KBM-7 (cell line): Measurements from ENCODE around the gene SNCG.
"Not testable (repeated sequence)": the region's sequence is repeated elsewhere in the genome, so short reads cannot be mapped to it uniquely, and the experiment has no call there.

Source experiments
- DNase-seq: peaks from one replicate; pipeline ENCODE4 v3.0.0-alpha.2; 2015
- in situ Hi-C: fragments of 300-500 bp; cut with MboI; formaldehyde crosslinking; loops from 2 replicates; pipeline ENCODE4 v1.14.3; 2020; ENCODE audit warnings: low sequenced_read_pairs, low pct_unique_long_range_greater_than_20kb, mixed read lengths

SNCG gene

GRCh38 chr10:86958116-86958900, at the start of gene SNCG:
TSS of gene SNCG (plus strand) at chr10:86958599. CDS start at chr10:86958698, 99 bp downstream.
- in situ Hi-C loops = no loop called here
- DNase-seq = no peak

GRCh38 chr10:86914734-86915133, 43.7 kb upstream of the SNCG start:
- in situ Hi-C loops = no loop called here

GRCh38 chr10:86918022-86918471, 40.4 kb upstream of the SNCG start:
- in situ Hi-C loops = no loop called here
- no peak for DNase-seq

More at GRCh38 chr10:86914734-86915133, 43.7 kb upstream of the SNCG start:
- DNase-seq = no peak

- no peak for DNase-seq
- in situ Hi-C loops = no loop called here
Measured at GRCh38 chr10:86922553-86922961, 35.8 kb upstream of the SNCG start.

- no peak for DNase-seq
- in situ Hi-C loops = no loop called here
Measured at GRCh38 chr10:86929468-86930380, 28.7 kb upstream of the SNCG start.

GRCh38 chr10:86931872-86932271, 26.5 kb upstream of the SNCG start:
- DNase-seq = no peak
- in situ Hi-C loops = no loop called here

- in situ Hi-C loops = no loop called here
- DNase-seq = no peak
Measured at GRCh38 chr10:86932674-86933073, 25.7 kb upstream of the SNCG start.

- in situ Hi-C loops = not testable (repeated sequence)
Measured at GRCh38 chr10:86934162-86934711, 24.2 kb upstream of the SNCG start.

GRCh38 chr10:86936661-86937501, 21.5 kb upstream of the SNCG start:
- in situ Hi-C loops = no loop called here
- no peak for DNase-seq

More at GRCh38 chr10:86934162-86934711, 24.2 kb upstream of the SNCG start:
- not testable (repeated sequence) for DNase-seq

GRCh38 chr10:86937502-86938154, 20.8 kb upstream of the SNCG start:
- in situ Hi-C loops = no loop called here
- DNase-seq = no peak

GRCh38 chr10:86938260-86938659, 20.1 kb upstream of the SNCG start:
- in situ Hi-C loops = no loop called here
- no peak for DNase-seq

GRCh38 chr10:86940076-86940475, 18.3 kb upstream of the SNCG start:
- DNase-seq, in situ Hi-C loops: not testable (repeated sequence)

GRCh38 chr10:86940677-86941076, 17.7 kb upstream of the SNCG start:
- in situ Hi-C loops = no loop called here
- DNase-seq = no peak

- in situ Hi-C loops = no loop called here
- DNase-seq = no peak
Measured at GRCh38 chr10:86941426-86941825, 17.0 kb upstream of the SNCG start.

GRCh38 chr10:86941991-86942421, 16.4 kb upstream of the SNCG start:
- no peak for DNase-seq
- in situ Hi-C loops = no loop called here

GRCh38 chr10:86942441-86943315, 15.7 kb upstream of the SNCG start:
- DNase-seq = no peak
- in situ Hi-C loops = no loop called here

- DNase-seq = no peak
- in situ Hi-C loops = no loop called here
Measured at GRCh38 chr10:86943316-86944030, 14.9 kb upstream of the SNCG start.
